Cardiac muscle cell (in vitro differentiated cells and primary cell): ENCODE results near the gene LKAAEAR1. TPM values are rescaled to one million over a fixed set of nuclear protein-coding genes. Genes with fewer than 3 reads are reported as not detected.

Experiments used
- DNase-seq, 2 donors: peaks; one replicate each; pipeline versions ENCODE4 v3.0.0 to v3.0.0-alpha.2; 2010 to 2017; ENCODE audit warnings: low read depth in 1 of 2, low spot score in 1 of 2
- H3K27ac ChIP-seq: fragments of 200-600 bp; sonication (generic); 2 replicates; pipeline ENCODE4 v1.5.1; 2016
- H3K27me3 ChIP-seq: fragments of 200-600 bp; sonication (generic); 2 replicates; pipeline ENCODE4 v1.6.0; 2016; ENCODE audit warnings: control low read depth
- H3K36me3 ChIP-seq: fragments of 200-600 bp; sonication (generic); 2 replicates; pipeline ENCODE4 v1.5.1; 2016; ENCODE audit warnings: control low read depth
- H3K4me1 ChIP-seq: fragments of 200-600 bp; sonication (generic); 2 replicates; pipeline ENCODE4 v1.8.1; 2017; ENCODE audit warnings: low read depth, mild to moderate bottlenecking, mixed run types
- H3K4me3 ChIP-seq: fragments of 200-600 bp; sonication (generic); 2 replicates; pipeline ENCODE4 v1.5.1; 2016; ENCODE audit warnings: mild to moderate bottlenecking
- H3K9me3 ChIP-seq: fragments of 200-600 bp; sonication (generic); 2 replicates; pipeline ENCODE4 v1.5.1; 2017; ENCODE audit warnings: low read depth, mild to moderate bottlenecking, control low read depth
- polyA plus RNA-seq: library from polyadenylated mRNA; unstranded; fragments of >200 nt; fragmentation: Nextera tagmentation; extraction: Ambion mirVana; gene quantifications from 2 replicates; pipeline ENCODE4 v1.2.1, GENCODE V29; 2016
- total RNA-seq: library from RNA; depleted of rRNA; stranded (reverse); fragments of >200 nt; gene quantifications from 2 replicates; pipeline ENCODE4 v1.2.3, GENCODE V29; 2016
- TF ChIP-seq, protein P1 (sequence below): IDR thresholded peaks from 2 replicates; pipeline ENCODE4 v1.5.1; 2012; ENCODE audit warnings: low read depth, mild to moderate bottlenecking, low read length

The LKAAEAR1 gene
- total and polyA plus RNA-seq, 2 experiments from 2014 or later, result 0.21 to 2.2 TPM

DNA sequence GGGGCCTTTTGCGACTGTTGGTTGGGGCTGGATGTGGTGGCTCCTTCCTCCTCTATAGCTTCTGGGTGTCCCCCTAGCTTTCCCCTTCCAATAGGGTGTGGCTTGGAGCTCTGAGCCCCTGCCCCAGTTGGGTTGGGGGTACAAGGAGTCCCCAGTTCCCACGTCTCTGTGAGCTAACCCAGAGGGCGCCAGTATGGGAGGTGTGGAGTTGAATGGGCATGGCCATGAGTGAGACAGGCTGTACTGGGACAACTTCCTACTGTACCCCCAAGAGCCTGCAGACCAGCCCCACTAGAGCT is 47.0 kb downstream of the LKAAEAR1 start:
- Histone ChIP-seq H3K4me1 (peaks cover 8% of the 10 kb centered on the region), H3K4me3 (no peak overlapping the region), H3K36me3 (peaks cover 2% of the 10 kb centered on the region), H3K27ac (no peak overlapping the region), H3K27me3 (peaks cover 53% of the 10 kb centered on the region), H3K9me3 (no peaks in the 10 kb centered on the region)
- no peak for DNase-seq
- TF ChIP-seq, protein P1, sequence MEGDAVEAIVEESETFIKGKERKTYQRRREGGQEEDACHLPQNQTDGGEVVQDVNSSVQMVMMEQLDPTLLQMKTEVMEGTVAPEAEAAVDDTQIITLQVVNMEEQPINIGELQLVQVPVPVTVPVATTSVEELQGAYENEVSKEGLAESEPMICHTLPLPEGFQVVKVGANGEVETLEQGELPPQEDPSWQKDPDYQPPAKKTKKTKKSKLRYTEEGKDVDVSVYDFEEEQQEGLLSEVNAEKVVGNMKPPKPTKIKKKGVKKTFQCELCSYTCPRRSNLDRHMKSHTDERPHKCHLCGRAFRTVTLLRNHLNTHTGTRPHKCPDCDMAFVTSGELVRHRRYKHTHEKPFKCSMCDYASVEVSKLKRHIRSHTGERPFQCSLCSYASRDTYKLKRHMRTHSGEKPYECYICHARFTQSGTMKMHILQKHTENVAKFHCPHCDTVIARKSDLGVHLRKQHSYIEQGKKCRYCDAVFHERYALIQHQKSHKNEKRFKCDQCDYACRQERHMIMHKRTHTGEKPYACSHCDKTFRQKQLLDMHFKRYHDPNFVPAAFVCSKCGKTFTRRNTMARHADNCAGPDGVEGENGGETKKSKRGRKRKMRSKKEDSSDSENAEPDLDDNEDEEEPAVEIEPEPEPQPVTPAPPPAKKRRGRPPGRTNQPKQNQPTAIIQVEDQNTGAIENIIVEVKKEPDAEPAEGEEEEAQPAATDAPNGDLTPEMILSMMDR, result no peak

DNA sequence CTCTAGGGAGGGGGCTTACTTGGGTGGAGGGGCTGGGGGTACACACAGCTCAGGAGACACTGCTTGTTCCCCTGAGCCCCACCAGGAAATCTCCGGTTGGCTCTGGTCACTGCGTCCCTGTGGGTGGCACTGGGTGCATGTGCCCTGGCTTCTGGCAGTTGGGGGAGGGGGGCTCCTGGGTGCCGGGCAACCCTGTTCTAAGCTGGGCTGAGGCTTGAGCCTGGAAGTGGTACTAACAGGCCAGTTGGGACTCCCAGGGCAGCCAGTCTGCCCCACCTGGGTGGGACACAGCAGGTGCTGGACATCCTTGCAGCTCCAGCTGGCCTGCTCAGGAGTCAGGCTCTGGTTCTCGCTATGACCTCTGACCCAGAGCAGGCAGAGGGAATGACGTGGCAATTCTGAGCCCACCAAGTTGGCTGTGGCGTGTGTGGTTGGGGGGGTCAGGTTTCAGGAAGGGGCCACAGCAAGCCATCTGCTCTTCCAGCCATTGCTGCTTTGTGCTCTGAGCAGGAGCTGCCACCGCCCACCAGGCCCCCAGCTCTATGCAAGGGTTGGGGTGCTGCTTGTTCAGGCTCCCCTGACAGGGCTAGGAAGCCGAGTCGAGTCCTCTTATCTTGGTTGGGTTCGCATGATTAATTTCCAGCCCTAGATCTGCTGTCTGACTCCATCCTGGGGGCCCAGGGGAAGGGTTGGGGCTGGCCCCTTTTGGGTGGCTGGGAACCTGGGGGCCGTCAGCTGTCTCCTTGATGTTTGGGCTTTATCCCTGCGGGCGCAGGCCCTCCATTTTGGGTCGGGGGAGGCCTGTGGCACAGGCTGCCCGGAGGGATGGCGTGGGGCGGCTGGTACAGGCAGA is 47.6 kb downstream of the LKAAEAR1 start:
- H3K4me1 ChIP-seq, result peaks cover 8% of the 10 kb centered on the region
- no peak overlapping the region for H3K27ac ChIP-seq
- peaks cover 7% of the 10 kb centered on the region for H3K36me3 ChIP-seq
- H3K9me3 ChIP-seq, result no peaks in the 10 kb centered on the region
- no peak for DNase-seq
- H3K27me3 ChIP-seq, result peaks cover 47% of the 10 kb centered on the region
- TF ChIP-seq, protein P1, result no peak
- H3K4me3 ChIP-seq, result no peak overlapping the region

DNA sequence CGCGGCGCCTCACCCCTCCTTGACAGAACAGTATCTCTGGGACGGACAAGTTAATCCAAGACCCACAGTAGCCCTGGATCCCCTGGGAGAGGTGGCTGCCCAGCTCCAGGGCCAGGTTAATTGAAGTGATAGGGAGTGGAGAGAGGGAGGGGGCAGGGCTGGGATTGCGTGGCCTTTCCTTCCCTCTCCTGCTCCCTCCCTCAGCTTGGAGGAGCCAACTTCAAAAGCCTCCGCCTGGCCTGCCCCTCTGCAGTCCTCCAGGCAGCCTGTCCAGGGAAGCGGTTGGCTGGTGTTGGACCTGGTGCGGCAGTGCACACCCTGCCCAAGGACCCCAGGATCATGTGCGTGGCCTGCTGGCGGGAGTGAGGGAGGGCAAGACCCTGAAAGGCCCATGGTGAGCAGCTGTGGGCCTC is 48.3 kb downstream of the LKAAEAR1 start, which contains the start of gene C20orf204:
Gene C20orf204, plus strand, starts transcription at position 250 of the 413 bp plus-strand sequence. Its CDS starts 142 bp downstream, at position 392.
- Histone ChIP-seq H3K4me3 (no peak within 1 kb of the TSS), H3K36me3 (peaks cover 10% of the 10 kb centered on the region), H3K9me3 (no peaks in the 10 kb centered on the region), H3K4me1 (peaks cover 8% of the 10 kb centered on the region), H3K27me3 (peaks cover 41% of the 10 kb centered on the region), H3K27ac (no peak within 1 kb of the TSS)
- TF ChIP-seq, protein P1, result no peak
- peak in 1 of 2 donors; percentile 33 for DNase-seq

GRCh38 chr20:64035066-64035932 is 48.9 kb downstream of the LKAAEAR1 start:
- Histone ChIP-seq H3K27me3 (peaks cover 34% of the 10 kb centered on the region), H3K9me3 (no peaks in the 10 kb centered on the region), H3K4me1 (peaks cover 8% of the 10 kb centered on the region), H3K27ac (no peak overlapping the region), H3K4me3 (no peak overlapping the region), H3K36me3 (peaks cover 12% of the 10 kb centered on the region)
- no peak for DNase-seq
- TF ChIP-seq, protein P1, result no peak

DNA sequence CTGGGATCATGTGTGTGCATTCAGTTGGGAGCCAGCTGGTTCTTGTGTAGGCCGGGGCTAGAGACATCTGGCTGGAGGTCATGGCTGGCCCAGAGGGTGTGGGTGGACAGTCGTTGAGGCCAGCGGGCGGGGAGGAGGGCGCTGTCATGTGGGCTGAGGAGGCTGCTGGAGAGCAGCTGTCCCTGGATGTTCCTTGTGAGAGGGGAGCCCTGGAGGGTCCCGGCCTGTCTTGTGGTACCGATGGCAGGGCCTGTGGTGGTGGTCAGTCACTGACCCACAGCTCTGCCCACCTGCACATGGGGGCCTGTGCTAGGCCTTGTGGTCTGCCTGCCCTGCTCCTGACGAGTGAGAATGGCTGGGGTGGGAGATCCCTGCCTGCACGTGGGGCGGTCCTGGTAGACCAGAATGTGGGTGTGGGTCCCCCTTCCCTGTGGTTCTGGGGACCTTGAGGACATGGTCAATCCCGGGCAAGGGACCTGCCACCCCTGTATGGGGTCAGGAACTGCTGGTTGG is 50.2 kb downstream of the LKAAEAR1 start:
- TF ChIP-seq, protein P1, result no peak
- peaks cover 22% of the 10 kb centered on the region for H3K27me3 ChIP-seq
- no peaks in the 10 kb centered on the region for H3K9me3 ChIP-seq
- H3K27ac ChIP-seq, result no peak overlapping the region
- H3K4me1 ChIP-seq, result peaks cover 8% of the 10 kb centered on the region
- H3K4me3 ChIP-seq, result no peak overlapping the region
- H3K36me3 ChIP-seq, result peaks cover 21% of the 10 kb centered on the region
- no peak for DNase-seq
